Ramos (cell line): Measurements from ENCODE around the gene MATCAP1.

Source experiments
- in situ Hi-C: fragments of 300-500 bp; cut with MboI; formaldehyde crosslinking; loops from one replicate; pipeline ENCODE4 v1.14.3; 2022; ENCODE audit warnings: low sequenced_read_pairs; ENCODE audit not compliant: unreplicated experiment

Gene MATCAP1

DNA sequence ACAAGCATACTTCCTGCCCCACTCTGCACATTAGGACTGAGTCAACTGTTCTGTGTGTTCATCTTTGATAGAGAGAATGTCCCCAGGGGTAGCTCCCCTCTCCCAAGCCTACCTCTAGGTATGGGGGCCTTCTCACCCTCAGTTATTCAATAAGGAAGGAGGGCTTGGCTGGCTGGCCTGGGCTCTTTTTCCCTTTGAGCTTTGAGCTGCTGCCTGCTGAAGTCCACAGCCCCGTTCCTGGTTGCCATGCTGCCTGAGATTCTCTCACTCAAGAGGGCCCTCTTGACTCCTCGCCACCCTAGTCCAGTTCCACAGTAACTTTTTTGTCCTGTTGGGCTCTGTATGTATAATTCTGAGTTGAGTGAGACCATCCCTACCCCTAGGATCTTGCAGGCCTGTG, 38.0 kb downstream of the MATCAP1 start:
- in situ Hi-C loops = loop anchor here (5.0 kb wide), 1 partner anchor 128 kb away; no protein-coding TSS in a partner anchor

DNA sequence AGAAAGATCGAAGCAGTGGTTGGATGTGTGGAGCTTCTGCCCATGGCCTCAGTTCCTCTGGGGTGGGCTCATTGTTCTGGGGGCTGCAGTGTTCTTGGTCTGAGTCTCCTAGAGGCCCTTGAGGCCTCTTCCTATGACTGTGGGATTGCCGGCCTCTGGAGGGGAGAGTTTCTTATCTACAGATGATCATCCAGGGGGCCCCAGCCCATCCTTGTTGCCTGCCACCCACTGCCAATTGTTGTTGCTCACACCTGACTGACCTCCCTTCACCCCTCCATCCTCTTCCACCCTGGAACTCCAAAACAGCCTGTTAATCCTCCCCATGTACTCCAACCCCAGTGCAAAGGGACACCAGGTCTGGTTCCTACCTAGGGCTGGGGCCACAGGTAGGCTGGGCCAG, 38.8 kb downstream of the MATCAP1 start:
- in situ Hi-C loops = loop anchor here (5.0 kb wide), 1 partner anchor 128 kb away; no protein-coding TSS in a partner anchor

DNA sequence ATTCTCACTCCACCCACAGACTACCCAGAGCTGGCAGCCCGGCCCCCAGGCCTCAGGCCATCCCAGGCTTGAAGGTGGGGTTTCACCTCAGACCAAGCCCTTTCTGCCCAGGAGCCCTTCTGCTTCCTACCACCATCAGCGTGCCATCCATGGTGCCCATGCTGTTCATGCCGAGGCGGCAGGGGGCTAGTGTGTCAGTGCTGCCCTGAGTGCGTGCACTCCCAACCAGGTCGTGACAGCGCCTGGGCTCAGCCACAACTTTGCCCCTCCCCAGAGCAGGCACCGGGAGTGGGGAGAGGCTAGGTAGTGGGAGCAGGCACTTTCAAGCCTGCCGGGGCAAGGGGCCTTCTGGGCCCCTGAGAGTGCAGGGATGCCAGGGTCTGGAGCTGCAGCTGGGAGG, 41.4 kb downstream of the MATCAP1 start:
- in situ Hi-C loops = no loop called here

DNA sequence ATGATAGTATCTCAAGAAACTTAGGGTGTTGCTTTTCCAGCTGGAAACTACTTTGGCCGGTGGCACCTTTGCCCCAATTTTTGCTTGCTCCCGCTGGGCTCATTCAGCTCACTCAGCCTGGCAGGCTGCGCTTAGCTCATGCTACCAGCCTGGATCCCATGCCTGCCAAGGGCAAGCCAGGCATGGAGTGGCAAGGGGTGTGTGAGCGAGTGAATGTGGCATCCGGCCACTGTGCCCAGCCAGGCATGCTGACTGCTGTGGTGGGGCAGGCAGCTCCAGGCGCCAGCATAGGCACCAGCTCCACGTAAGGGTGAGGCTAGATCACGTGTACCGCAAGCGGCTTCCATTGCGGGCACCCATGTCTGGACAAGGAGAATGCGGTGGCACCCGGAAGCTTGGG, 42.4 kb downstream of the MATCAP1 start:
- in situ Hi-C loops = no loop called here

DNA sequence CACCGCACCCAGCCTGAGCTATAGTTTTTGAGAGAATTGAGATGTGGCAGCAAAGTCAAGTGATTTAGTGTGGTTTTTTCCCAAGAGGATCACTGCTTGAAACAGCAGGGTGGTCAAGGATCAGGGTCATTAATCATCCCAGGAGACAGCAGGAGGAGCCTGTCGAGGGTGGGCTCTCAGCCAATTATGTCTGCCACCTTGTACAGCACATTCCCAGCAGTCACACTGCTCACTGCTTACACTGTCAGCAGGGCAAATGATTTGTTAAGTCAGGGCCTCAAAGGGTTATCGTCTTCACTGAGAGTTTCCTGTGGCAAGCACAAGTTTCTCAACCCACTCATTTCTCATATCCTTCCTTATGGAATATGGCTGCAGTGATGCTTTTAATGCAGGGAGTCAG, 46.2 kb downstream of the MATCAP1 start:
- in situ Hi-C loops = no loop called here

DNA sequence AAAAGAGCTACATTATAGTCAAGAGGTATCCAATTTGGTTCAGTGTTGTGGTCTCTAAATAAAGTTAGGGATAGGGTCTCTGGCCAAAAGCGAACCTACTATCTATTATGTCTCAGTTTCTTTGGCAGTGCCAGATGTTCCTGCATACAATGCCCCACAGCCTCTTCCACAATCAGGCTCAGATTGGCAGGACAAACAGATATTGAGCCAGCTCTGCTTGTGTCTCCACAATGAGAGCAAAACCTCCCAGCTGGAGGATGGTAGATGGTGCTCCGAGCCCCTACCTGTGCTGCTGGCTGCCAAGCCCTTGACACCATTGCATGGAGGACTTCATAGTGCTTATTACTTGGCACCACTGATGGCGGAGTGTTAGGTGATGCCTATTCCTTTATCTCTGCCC, 54.3 kb downstream of the MATCAP1 start:
- in situ Hi-C loops = no loop called here

DNA sequence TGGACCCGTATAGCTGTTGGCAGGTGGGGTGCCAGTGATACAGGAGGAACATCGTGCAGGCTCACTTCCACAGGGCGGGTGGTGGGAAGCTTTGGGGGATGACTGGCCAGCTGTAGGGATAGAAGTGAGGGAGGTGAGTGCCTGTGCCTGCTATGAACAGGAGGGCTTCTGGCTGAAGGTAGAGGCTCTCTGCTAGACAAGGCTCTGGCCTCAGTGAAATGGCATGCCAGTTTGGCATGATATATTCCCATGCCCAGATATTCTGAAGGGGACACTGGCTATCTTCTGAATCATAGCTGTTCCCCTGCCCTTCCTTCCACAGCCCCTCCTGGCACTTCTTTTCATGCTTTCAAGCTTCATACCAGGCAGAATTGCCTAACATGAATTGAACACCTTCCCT, 54.9 kb downstream of the MATCAP1 start:
- in situ Hi-C loops = no loop called here

DNA sequence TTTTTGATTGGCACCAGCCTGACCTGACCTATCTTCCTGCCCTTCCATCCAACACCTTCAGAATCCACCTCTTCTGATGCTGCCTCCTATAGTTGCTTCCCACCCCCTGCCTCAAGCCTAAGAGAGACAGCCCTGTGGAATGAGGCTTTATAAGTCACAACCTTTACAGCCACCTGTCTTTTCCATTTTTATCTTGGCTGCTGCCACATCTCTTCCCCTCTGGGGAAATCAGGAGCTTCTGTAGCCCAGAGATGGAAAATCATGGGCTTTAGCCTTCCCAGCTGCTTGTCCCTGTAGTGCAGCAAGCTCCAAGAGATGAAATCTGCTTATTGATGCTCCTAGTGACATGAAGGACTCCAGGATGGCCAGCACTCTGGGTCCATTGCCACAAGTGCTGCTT, 55.3 kb downstream of the MATCAP1 start:
- in situ Hi-C loops = no loop called here
